OCI-LY3 (cell line): ENCODE results near the gene PCNX2.

Source experiments
- CTCF ChIP-seq: fragments of 200-600, 300-600 bp; sonication (generic); IDR thresholded peaks from 2 replicates; pipeline ENCODE4 v1.5.1; 2014; ENCODE audit warnings: antibody characterized with exemption, low read length, low read depth
- EZH2phosphoT487 ChIP-seq: fragments of 200-600 bp; shearing (Covaris generic); IDR thresholded peaks from 2 replicates; pipeline ENCODE4 v1.6.1; 2018; ENCODE audit warnings: antibody characterized with exemption, mixed run types, low read depth

GRCh38 chr1:233180641-233181364, 114.7 kb downstream of the PCNX2 start:
- TF ChIP-seq CTCF (no peak), EZH2phosphoT487 (no peak)
